Liver (tissue), 3 donors: ENCODE measurements around the gene PEX14.

ENCODE experiments used
- GABPA ChIP-seq, 2 donors: IDR thresholded peaks in 1 of 2; conservative IDR thresholded peaks in 1 of 2; 2 replicates each; pipeline ENCODE4 v1.6.1; 2016; ENCODE audit warnings: antibody characterized with exemption in 2 of 2, mild to moderate bottlenecking in 1 of 2, moderate library complexity in 1 of 2
- HNF4G ChIP-seq: IDR thresholded peaks from 2 replicates; pipeline ENCODE4 v1.6.1; 2016; ENCODE audit warnings: antibody characterized with exemption
- JUND ChIP-seq, 2 donors: IDR thresholded peaks; 2 replicates each; pipeline ENCODE4 v1.6.1; 2016; ENCODE audit warnings: antibody characterized with exemption in 2 of 2
- NR2F2 ChIP-seq: IDR thresholded peaks from 2 replicates; pipeline ENCODE4 v1.6.1; 2016; ENCODE audit warnings: antibody characterized with exemption
- RAD21 ChIP-seq, 2 donors: IDR thresholded peaks; 2 replicates each; pipeline ENCODE4 v1.6.1; 2016; ENCODE audit warnings: antibody characterized with exemption in 2 of 2, mild to moderate bottlenecking in 2 of 2
- TAF1 ChIP-seq: conservative IDR thresholded peaks from 2 replicates; pipeline ENCODE4 v1.6.1; 2016; ENCODE audit warnings: antibody characterized with exemption, mild to moderate bottlenecking
- TF ChIP-seq, protein P1 (sequence below): fragments of 150-350 bp; IDR thresholded peaks from 2 replicates; pipeline ENCODE4 v1.5.1; 2017; ENCODE audit warnings: improper control_type of control experiment, low read depth, low read length; ENCODE audit not compliant: missing input control
- TF ChIP-seq, protein P2 (sequence below): IDR thresholded peaks from 2 replicates; pipeline ENCODE4 v1.6.1; 2016; ENCODE audit warnings: antibody characterized with exemption, mild to moderate bottlenecking
- TF ChIP-seq, protein P3 (sequence below): IDR thresholded peaks from 2 replicates; pipeline ENCODE4 v1.6.1; 2016; ENCODE audit warnings: antibody characterized with exemption
- donor health status: healthy.
- donor health status: healthy.

DNA sequence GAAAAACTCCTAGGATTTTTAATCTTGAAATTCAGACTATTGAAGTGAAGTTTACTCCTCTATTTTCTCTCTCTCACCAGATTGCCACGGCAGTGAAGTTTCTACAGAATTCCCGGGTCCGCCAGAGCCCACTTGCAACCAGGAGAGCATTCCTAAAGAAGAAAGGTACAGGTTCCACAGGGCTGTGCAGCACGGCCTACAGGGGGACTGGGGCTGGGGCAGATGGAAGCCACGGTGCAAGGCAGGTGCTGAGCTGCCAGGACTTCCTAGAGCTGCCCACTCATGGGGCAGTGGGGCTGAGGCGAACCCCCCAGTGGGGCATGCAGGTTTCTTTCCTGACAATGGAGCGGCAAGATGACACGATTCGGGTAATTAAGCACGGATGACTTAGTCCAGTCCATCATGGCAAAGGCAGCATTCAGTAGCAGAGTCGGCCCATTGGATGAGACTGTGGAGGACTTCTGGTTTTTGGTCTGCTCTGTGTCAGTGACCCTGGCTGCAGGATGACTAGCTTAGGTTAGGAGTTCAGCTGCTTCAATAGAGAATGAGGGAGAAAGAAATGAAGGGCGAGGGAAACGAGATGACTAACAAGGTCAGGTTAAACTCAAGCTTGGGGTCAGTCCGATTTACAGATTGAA is 61.5 kb downstream of the PEX14 start:
- TF ChIP-seq, protein P1, sequence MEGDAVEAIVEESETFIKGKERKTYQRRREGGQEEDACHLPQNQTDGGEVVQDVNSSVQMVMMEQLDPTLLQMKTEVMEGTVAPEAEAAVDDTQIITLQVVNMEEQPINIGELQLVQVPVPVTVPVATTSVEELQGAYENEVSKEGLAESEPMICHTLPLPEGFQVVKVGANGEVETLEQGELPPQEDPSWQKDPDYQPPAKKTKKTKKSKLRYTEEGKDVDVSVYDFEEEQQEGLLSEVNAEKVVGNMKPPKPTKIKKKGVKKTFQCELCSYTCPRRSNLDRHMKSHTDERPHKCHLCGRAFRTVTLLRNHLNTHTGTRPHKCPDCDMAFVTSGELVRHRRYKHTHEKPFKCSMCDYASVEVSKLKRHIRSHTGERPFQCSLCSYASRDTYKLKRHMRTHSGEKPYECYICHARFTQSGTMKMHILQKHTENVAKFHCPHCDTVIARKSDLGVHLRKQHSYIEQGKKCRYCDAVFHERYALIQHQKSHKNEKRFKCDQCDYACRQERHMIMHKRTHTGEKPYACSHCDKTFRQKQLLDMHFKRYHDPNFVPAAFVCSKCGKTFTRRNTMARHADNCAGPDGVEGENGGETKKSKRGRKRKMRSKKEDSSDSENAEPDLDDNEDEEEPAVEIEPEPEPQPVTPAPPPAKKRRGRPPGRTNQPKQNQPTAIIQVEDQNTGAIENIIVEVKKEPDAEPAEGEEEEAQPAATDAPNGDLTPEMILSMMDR, result no peak
- TF ChIP-seq GABPA (IDR thresholded peaks at IDR 0.05 in 1 of 2, conservative IDR thresholded peaks at IDR 0.05 in 1 of 2) (no peak), JUND (IDR thresholded peaks at IDR 0.05) (no peak), NR2F2 (no peak), RAD21 (IDR thresholded peaks at IDR 0.05) (no peak), TAF1 (no peak), HNF4G (no peak)
- TF ChIP-seq, protein P2, sequence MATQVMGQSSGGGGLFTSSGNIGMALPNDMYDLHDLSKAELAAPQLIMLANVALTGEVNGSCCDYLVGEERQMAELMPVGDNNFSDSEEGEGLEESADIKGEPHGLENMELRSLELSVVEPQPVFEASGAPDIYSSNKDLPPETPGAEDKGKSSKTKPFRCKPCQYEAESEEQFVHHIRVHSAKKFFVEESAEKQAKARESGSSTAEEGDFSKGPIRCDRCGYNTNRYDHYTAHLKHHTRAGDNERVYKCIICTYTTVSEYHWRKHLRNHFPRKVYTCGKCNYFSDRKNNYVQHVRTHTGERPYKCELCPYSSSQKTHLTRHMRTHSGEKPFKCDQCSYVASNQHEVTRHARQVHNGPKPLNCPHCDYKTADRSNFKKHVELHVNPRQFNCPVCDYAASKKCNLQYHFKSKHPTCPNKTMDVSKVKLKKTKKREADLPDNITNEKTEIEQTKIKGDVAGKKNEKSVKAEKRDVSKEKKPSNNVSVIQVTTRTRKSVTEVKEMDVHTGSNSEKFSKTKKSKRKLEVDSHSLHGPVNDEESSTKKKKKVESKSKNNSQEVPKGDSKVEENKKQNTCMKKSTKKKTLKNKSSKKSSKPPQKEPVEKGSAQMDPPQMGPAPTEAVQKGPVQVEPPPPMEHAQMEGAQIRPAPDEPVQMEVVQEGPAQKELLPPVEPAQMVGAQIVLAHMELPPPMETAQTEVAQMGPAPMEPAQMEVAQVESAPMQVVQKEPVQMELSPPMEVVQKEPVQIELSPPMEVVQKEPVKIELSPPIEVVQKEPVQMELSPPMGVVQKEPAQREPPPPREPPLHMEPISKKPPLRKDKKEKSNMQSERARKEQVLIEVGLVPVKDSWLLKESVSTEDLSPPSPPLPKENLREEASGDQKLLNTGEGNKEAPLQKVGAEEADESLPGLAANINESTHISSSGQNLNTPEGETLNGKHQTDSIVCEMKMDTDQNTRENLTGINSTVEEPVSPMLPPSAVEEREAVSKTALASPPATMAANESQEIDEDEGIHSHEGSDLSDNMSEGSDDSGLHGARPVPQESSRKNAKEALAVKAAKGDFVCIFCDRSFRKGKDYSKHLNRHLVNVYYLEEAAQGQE, result no peak
- TF ChIP-seq, protein P3, sequence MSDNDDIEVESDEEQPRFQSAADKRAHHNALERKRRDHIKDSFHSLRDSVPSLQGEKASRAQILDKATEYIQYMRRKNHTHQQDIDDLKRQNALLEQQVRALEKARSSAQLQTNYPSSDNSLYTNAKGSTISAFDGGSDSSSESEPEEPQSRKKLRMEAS, result no peak
